Testis (tissue), 3 donors: ENCODE results near the gene FARP2. TPM values are rescaled to one million over a fixed set of nuclear protein-coding genes. Genes with fewer than 3 reads are reported as not detected.

ENCODE experiments used
- DNase-seq: peaks from one replicate; pipeline ENCODE4 v3.0.0-alpha.2; 2019
- H3K27ac ChIP-seq, 2 donors: fragments of 200-600 bp; sonication (generic); one replicate each; pipeline ENCODE4 v1.5.1; 2019
- H3K27me3 ChIP-seq: fragments of 200-600 bp; sonication (generic); one replicate; pipeline ENCODE4 v1.5.1; 2019
- H3K36me3 ChIP-seq: fragments of 200-600 bp; sonication (generic); one replicate; pipeline ENCODE4 v1.5.1; 2017; ENCODE audit warnings: low read depth; ENCODE audit errors: missing control alignments
- H3K4me1 ChIP-seq: fragments of 200-600 bp; sonication (generic); one replicate; pipeline ENCODE4 v1.5.1; 2019
- H3K4me3 ChIP-seq, 2 donors: fragments of 200-600 bp; sonication (generic); one replicate each; pipeline ENCODE4 v1.5.1; 2017 to 2019
- H3K9me3 ChIP-seq: fragments of 200-600 bp; sonication (generic); one replicate; pipeline ENCODE4 v1.5.1; 2017
- POLR2A ChIP-seq: fragments of 450-650 bp; IDR thresholded peaks from one replicate; pipeline ENCODE4 v1.6.1; 2017; ENCODE audit warnings: antibody characterized with exemption, mild to moderate bottlenecking, moderate library complexity
- WGBS, 2 donors: methylation state at CpG; one replicate each; pipeline ENCODE4 v1.1.5; 2018; 5-methylcytosine and 5-hydroxymethylcytosine counted together
- intact Hi-C: fragments of 100-400 bp; cut with DNase I; formaldehyde crosslinking; loops from one replicate; pipeline ENCODE4 v1.15.1; 2023; ENCODE audit warnings: low total_unique reads
- polyA plus RNA-seq: library from polyadenylated mRNA; stranded (reverse); fragments of 350-450 nt; fragmentation: Illumina TruSeq; extraction: RNeasy Lipid Tissue Mini Kit (QIAGEN cat#74804); gene quantifications from one replicate; pipeline ENCODE4 v1.2.3, GENCODE V29; 2014; ENCODE audit warnings: low read depth, low replicate concordance; ENCODE audit not compliant: insufficient read depth
- total RNA-seq, 2 donors: library from RNA; depleted of rRNA; stranded (reverse); fragments of >200 nt; gene quantifications; one replicate each; pipeline ENCODE4 v1.2.3, GENCODE V29; 2016
- TF ChIP-seq, protein P1 (sequence below), 3 experiments: fragments of 450-650 bp in 2 of 3; fragments of 200-600 bp in 1 of 3; sonication (generic) in 1 of 3; IDR thresholded peaks; one replicate each; pipeline ENCODE4 v1.5.1; 2016 to 2019; ENCODE audit warnings: antibody characterized with exemption in 3 of 3, mild to moderate bottlenecking in 2 of 3, moderate library complexity in 1 of 3

The FARP2 gene
- total and polyA plus RNA-seq, 3 donors from 2014 or later, result 69.8 to 145 (median 78.1) TPM

DNA sequence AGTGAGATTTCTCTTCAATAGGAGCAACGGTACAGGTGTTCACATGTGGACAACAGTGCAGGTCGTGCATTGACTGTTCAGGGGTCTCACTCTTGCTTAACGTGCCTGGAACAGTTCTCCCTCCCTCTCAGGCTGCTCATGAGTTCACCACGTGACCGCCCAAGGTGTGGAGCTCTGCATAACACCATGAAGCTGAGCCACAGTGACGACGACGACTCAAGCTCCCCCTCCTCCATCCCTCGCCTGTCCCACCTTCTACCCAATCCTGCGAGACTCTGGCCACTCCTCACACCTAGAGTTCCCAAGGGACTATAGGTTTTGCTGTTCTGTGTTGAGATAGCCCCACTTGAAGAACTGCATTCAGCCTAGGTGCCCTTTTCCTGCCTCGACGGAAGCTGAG, 109.5 kb downstream of the FARP2 start:
- TF ChIP-seq, protein P1, sequence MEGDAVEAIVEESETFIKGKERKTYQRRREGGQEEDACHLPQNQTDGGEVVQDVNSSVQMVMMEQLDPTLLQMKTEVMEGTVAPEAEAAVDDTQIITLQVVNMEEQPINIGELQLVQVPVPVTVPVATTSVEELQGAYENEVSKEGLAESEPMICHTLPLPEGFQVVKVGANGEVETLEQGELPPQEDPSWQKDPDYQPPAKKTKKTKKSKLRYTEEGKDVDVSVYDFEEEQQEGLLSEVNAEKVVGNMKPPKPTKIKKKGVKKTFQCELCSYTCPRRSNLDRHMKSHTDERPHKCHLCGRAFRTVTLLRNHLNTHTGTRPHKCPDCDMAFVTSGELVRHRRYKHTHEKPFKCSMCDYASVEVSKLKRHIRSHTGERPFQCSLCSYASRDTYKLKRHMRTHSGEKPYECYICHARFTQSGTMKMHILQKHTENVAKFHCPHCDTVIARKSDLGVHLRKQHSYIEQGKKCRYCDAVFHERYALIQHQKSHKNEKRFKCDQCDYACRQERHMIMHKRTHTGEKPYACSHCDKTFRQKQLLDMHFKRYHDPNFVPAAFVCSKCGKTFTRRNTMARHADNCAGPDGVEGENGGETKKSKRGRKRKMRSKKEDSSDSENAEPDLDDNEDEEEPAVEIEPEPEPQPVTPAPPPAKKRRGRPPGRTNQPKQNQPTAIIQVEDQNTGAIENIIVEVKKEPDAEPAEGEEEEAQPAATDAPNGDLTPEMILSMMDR (IDR thresholded peaks at IDR 0.05), result no peak
- Histone ChIP-seq H3K4me3 (no peak overlapping the region), H3K4me1 (no peaks in the 10 kb centered on the region), H3K9me3 (no peaks in the 10 kb centered on the region), H3K36me3 (no peaks in the 10 kb centered on the region), H3K27me3 (no peaks in the 10 kb centered on the region), H3K27ac (no peak overlapping the region)
- intact Hi-C loops, result no loop called here
- no peak for DNase-seq
- 78 to 79% methylated on average over 10 to 12 of the region's 12 CpGs for WGBS, 2 donors

DNA sequence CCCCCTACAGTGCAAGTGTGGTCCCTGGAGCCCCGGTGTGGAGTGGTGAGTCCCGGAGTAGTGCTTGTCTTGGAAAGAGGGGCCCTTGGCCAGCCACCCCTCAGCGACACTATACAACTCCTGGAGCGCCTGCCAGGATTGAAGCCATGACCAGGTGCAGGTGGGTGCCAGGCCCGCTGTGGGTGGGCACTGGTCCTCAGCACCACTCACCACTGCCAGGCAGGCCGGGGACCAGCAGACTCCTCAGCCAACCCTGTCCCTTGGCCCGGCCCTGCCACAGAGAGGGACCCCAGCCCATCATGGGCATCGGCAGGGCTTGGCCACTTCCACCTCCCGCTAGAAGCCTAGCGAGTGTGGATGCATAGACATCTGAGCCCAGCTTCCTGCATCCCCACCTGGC, 110.1 kb downstream of the FARP2 start:
- no peak for DNase-seq
- no peak overlapping the region for H3K27ac ChIP-seq
- TF ChIP-seq POLR2A, result no peak
- TF ChIP-seq, protein P1 (IDR thresholded peaks at IDR 0.05), result no peak
- no peaks in the 10 kb centered on the region for H3K4me1 ChIP-seq
- 89% methylated on average over 7 to 10 of the region's 10 CpGs for WGBS, 2 donors
- no peaks in the 10 kb centered on the region for H3K9me3 ChIP-seq
- H3K36me3 ChIP-seq, result no peaks in the 10 kb centered on the region
- intact Hi-C loops, result no loop called here
- no peak overlapping the region for H3K4me3 ChIP-seq
- H3K27me3 ChIP-seq, result no peaks in the 10 kb centered on the region

DNA sequence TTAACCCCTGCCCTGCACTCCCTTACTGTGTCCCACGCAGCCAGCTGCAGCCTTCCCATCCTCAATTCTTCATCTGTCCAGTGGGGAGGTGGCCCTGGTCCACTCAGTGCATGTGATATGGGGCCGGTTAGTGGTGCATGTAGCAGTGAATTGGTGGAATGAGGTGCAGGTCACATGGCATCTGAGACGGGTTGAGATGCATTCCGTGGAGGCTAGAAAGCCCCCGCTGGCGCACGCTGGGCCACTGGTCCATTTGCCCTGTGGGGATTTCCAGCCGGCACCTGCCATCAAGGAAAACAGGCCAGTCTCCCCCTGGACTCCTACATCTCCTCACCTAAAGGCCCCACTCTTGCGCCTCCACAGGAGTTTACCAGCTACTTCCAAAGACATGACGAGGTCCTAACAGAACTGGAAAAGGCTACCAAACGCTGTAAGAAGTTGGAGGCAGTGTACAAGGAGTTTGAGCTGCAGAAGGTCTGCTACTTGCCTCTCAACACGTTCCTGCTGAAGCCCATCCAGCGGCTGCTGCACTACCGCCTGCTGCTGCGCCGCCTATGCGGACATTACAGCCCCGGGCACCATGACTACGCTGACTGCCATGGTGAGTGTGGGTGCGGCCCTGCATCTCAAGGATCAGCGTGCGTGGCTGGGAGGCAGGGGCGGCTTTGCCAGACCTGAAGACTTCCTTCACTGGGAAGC, 111.8 kb downstream of the FARP2 start:
- intact Hi-C loops, result no loop called here
- H3K27ac ChIP-seq, result no peak overlapping the region
- no peaks in the 10 kb centered on the region for H3K36me3 ChIP-seq
- H3K27me3 ChIP-seq, result no peaks in the 10 kb centered on the region
- no peak for DNase-seq
- WGBS, 2 donors, result 92 to 94% methylated on average over 8 to 23 of the region's 23 CpGs
- H3K4me3 ChIP-seq, result no peak overlapping the region
- TF ChIP-seq, protein P1 (IDR thresholded peaks at IDR 0.05), result no peak
- no peak for TF ChIP-seq POLR2A
- H3K9me3 ChIP-seq, result no peaks in the 10 kb centered on the region
- H3K4me1 ChIP-seq, result no peaks in the 10 kb centered on the region

DNA sequence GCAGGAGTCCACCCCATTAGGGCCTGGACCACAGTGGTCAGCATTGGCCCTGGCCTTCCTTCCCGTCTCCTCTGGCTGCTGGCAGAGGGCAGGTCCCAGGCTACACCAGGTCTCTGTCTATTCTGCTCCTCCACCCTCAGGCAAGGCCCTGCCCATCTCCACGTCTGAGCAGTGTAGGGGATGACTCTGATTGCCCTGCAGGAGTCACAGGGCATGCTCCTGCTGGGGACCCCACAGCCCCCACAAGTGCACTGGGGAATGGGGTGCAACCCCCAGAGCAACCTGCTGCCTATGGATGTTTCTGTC, 112.3 kb downstream of the FARP2 start:
- DNase-seq, result no peak
- Histone ChIP-seq H3K27me3 (no peaks in the 10 kb centered on the region), H3K27ac (no peak overlapping the region), H3K4me3 (no peak overlapping the region), H3K9me3 (no peaks in the 10 kb centered on the region), H3K36me3 (no peaks in the 10 kb centered on the region), H3K4me1 (no peaks in the 10 kb centered on the region)
- intact Hi-C loops, result no loop called here
- WGBS, 2 donors, result 82 to 86% methylated on average over 2 of the region's 2 CpGs
- no peak for TF ChIP-seq POLR2A
- TF ChIP-seq, protein P1 (IDR thresholded peaks at IDR 0.05), result no peak

DNA sequence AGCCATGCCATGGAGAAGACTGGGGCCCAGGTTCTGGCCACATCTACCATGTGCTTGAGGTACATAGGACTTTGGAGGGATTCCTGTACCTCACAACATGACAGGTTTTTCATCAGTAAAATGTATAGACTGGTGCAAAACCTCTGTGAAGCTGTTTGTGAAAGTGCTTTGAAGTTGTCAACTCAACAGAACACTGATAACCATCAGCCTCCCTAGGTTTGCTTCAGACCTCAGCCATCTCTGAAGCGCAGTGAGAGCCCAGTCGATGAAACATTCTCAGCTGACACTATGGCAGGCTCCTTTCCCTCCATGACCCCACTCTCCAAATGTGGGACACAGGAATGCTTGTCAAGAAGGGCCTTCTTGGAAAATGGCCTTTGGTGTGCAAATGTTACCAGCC, 113.7 kb downstream of the FARP2 start:
- no peaks in the 10 kb centered on the region for H3K27me3 ChIP-seq
- H3K4me3 ChIP-seq, result no peak overlapping the region
- no peak overlapping the region for H3K27ac ChIP-seq
- H3K36me3 ChIP-seq, result no peaks in the 10 kb centered on the region
- WGBS, 2 donors, result 85 to 88% methylated on average over 2 of the region's 2 CpGs
- no peak for TF ChIP-seq POLR2A
- TF ChIP-seq, protein P1 (IDR thresholded peaks at IDR 0.05), result no peak
- intact Hi-C loops, result no loop called here
- no peak for DNase-seq
- H3K4me1 ChIP-seq, result no peaks in the 10 kb centered on the region
- H3K9me3 ChIP-seq, result no peaks in the 10 kb centered on the region
